ENCODE measurements around the gene TMEM120B.

The TMEM120B gene

DNA sequence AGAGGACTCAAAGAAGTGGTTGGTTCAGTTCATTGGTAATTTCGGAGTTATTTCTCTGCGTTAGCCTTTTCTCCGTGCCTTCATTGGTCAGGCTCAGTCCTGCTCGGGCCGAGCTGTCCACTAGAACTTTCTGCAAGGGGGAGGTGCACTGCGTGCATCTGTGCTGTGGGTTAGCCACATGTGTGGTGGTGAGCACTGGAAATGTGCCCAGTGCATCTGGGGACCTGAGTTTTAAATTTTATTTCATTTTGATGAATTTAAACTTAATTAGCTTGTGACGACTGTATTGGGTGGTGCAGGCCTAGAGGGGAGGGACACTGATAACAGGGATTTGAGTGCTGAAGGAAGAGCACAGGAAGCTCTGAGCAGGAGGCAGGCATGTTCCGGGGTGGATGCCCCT is 115.8 kb downstream of the TMEM120B start:
- H3K36me3 ChIP-seq (replicated peaks) = peaks cover 50% of the 10 kb centered on the region
- H3K4me3 ChIP-seq = no peak overlapping the region
- no peak for DNase-seq (ENCODE audit: low spot score in 2 of 2)
- in situ Hi-C loops (cut with MboI; ENCODE audit: low sequenced_read_pairs) = no loop called here
- peaks cover 5% of the 10 kb centered on the region for H3K4me1 ChIP-seq
- H3K27me3 ChIP-seq (ENCODE audit: low read depth) = no peaks in the 10 kb centered on the region
- H3K9me3 ChIP-seq = no peaks in the 10 kb centered on the region

DNA sequence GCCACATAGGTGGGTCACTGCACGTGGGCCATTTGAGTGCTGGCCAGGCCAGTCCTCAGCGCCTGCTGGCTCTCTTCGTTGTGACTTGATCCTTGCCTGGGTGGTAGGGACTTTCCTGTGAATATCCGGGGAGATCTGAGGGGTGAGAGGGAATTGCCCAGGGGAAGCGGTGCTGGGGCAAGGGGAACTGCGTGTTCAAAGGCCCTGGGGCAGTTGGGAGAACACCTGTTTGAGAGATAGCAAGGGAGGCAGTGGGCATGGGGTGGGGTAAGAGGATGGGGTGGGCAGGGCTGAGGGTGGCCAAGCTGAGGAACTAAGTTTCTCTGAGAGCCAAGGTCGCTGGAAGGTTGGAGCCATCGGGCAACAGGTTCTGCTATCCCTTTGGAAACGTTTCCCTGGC is 116.3 kb downstream of the TMEM120B start:
- Histone ChIP-seq H3K9me3 (no peaks in the 10 kb centered on the region), H3K4me1 (peaks cover 5% of the 10 kb centered on the region), H3K27me3 (ENCODE audit: low read depth) (no peaks in the 10 kb centered on the region), H3K4me3 (no peak overlapping the region), H3K36me3 (replicated peaks) (peaks cover 45% of the 10 kb centered on the region)
- in situ Hi-C loops (cut with MboI; ENCODE audit: low sequenced_read_pairs) = no loop called here
- no peak for DNase-seq (ENCODE audit: low spot score in 2 of 2)

- Histone ChIP-seq H3K9me3 (no peaks in the 10 kb centered on the region), H3K4me3 (no peak overlapping the region), H3K4me1 (peaks cover 5% of the 10 kb centered on the region), H3K27me3 (ENCODE audit: low read depth) (no peaks in the 10 kb centered on the region), H3K36me3 (replicated peaks) (peaks cover 41% of the 10 kb centered on the region)
- in situ Hi-C loops (cut with MboI; ENCODE audit: low sequenced_read_pairs) = no loop called here
- peak in 1 of 2 experiments; percentile 46 for DNase-seq (ENCODE audit: low spot score in 2 of 2)
Observed at GRCh38 chr12:121829250-121829918, 116.8 kb downstream of the TMEM120B start.

DNA sequence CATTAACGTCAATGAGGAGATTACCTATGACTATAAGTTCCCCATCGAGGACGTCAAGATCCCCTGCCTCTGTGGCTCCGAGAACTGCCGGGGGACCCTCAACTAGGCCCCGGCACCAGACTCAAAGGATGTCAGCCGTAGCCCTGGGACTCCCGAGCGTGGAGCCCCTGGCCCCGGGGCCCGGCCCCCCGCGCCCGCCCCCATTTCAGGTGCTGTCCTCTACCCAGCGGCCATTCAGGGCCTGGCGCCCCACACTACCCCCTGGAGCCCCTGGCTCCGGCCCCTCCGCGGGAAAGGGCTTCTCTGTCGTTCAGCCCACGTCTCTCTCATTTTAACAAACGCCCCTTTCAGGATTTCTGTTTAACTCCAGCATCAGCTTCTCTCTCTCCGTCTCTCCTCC is 117.6 kb downstream of the TMEM120B start:
- H3K36me3 ChIP-seq (replicated peaks) = peaks cover 41% of the 10 kb centered on the region
- no peaks in the 10 kb centered on the region for H3K9me3 ChIP-seq
- peaks cover 5% of the 10 kb centered on the region for H3K4me1 ChIP-seq
- DNase-seq (ENCODE audit: low spot score in 2 of 2) = no peak
- no peak overlapping the region for H3K4me3 ChIP-seq
- no peaks in the 10 kb centered on the region for H3K27me3 ChIP-seq (ENCODE audit: low read depth)
- in situ Hi-C loops (cut with MboI; ENCODE audit: low sequenced_read_pairs) = no loop called here

GRCh38 chr12:121830588-121831265 is 118.2 kb downstream of the TMEM120B start:
- H3K36me3 ChIP-seq (replicated peaks) = peaks cover 41% of the 10 kb centered on the region
- H3K27me3 ChIP-seq (ENCODE audit: low read depth) = no peaks in the 10 kb centered on the region

More at GRCh38 chr12:121830588-121831265, 118.2 kb downstream of the TMEM120B start:
- DNase-seq (ENCODE audit: low spot score in 2 of 2) = no peak
- no peak overlapping the region for H3K4me3 ChIP-seq
- H3K9me3 ChIP-seq = no peaks in the 10 kb centered on the region
- peaks cover 5% of the 10 kb centered on the region for H3K4me1 ChIP-seq
- in situ Hi-C loops (cut with MboI; ENCODE audit: low sequenced_read_pairs) = no loop called here
